Neural crest cell (in vitro differentiated cells): ENCODE data around the gene C6orf118. TPM values are rescaled to one million over a fixed set of nuclear protein-coding genes. Genes with fewer than 3 reads are reported as not detected.

Experiments used
- DNase-seq: peaks from one replicate; pipeline ENCODE4 v3.0.0; 2021; ENCODE audit warnings: low read depth, mixed read lengths, low spot score
- H3K27ac Mint-ChIP-seq: one replicate; pipeline ENCODE4 v1.8.0; 2021; ENCODE audit warnings: mild to moderate bottlenecking, mixed read lengths; ENCODE audit not compliant: unreplicated experiment
- H3K27me3 Mint-ChIP-seq: 2 replicates; pipeline ENCODE4 v1.8.0; 2021; ENCODE audit warnings: low read depth, mild to moderate bottlenecking, mixed read lengths
- H3K36me3 Mint-ChIP-seq: 2 replicates; pipeline ENCODE4 v1.8.0; 2021; ENCODE audit warnings: low read depth, mild to moderate bottlenecking, mixed read lengths
- H3K4me1 Mint-ChIP-seq: 2 replicates; pipeline ENCODE4 v1.8.0; 2021; ENCODE audit warnings: mixed read lengths
- H3K4me3 Mint-ChIP-seq: one replicate; pipeline ENCODE4 v1.8.0; 2021; ENCODE audit warnings: mild to moderate bottlenecking, mixed read lengths
- H3K9me3 Mint-ChIP-seq: 2 replicates; pipeline ENCODE4 v1.8.0; 2021; ENCODE audit warnings: mixed read lengths
- CTCF ChIP-seq: fragments of 200-600 bp; sonication (generic); conservative IDR thresholded peaks from 2 replicates; pipeline ENCODE4 v1.5.0; 2021; ENCODE audit warnings: antibody characterized with exemption, mild to moderate bottlenecking
- long read RNA-seq: library from polyadenylated mRNA; unstranded; transcript quantifications from one replicate; pipeline ENCODE4 v2.0.0, GENCODE V29; 2020
- total RNA-seq: library from RNA; stranded (reverse); gene quantifications from 2 replicates; pipeline ENCODE4 v1.2.1, GENCODE V29; 2021

C6orf118 gene
- total RNA-seq = 7.4 and 8.2 TPM in 2 replicates
- long read RNA-seq, partial matches to known transcripts = 9 of 19 reads
- long read RNA-seq, other reads (novel, unspliced or antisense) = 10 of 19 reads

GRCh38 chr6:165308926-165309731 is at the start of gene C6orf118:
TSS of gene C6orf118 (minus strand) at chr6:165309605. CDS start at chr6:165309586, 19 bp downstream.
- peak; percentile 72 for DNase-seq
- peak within 1 kb of the TSS; percentile 94 for H3K4me3 Mint-ChIP-seq
- H3K27ac Mint-ChIP-seq = peak within 1 kb of the TSS; percentile 94
- peaks cover 2% of the 10 kb centered on the region for H3K36me3 Mint-ChIP-seq
- H3K27me3 Mint-ChIP-seq = no peaks in the 10 kb centered on the region
- TF ChIP-seq CTCF = no peak
- peaks cover 31% of the 10 kb centered on the region for H3K4me1 Mint-ChIP-seq
- H3K9me3 Mint-ChIP-seq = no peaks in the 10 kb centered on the region

GRCh38 chr6:165345700-165346099 is 36.3 kb upstream of the C6orf118 start:
- no peak for DNase-seq
- Mint-ChIP-seq H3K4me3 (no peak overlapping the region), H3K36me3 (peaks cover 41% of the 10 kb centered on the region), H3K27ac (no peak overlapping the region), H3K4me1 (peaks cover 3% of the 10 kb centered on the region), H3K27me3 (no peaks in the 10 kb centered on the region), H3K9me3 (peaks cover 5% of the 10 kb centered on the region)
- no peak for TF ChIP-seq CTCF

- no peaks in the 10 kb centered on the region for H3K9me3 Mint-ChIP-seq
- no peak for TF ChIP-seq CTCF
- no peak overlapping the region for H3K4me3 Mint-ChIP-seq
- DNase-seq = no peak
- no peaks in the 10 kb centered on the region for H3K27me3 Mint-ChIP-seq
- peaks cover 10% of the 10 kb centered on the region for H3K4me1 Mint-ChIP-seq
- peak overlapping the region; percentile 24 for H3K27ac Mint-ChIP-seq
- peaks cover 14% of the 10 kb centered on the region for H3K36me3 Mint-ChIP-seq
Observed at GRCh38 chr6:165340532-165340931, 31.1 kb upstream of the C6orf118 start.

- no peak for DNase-seq
- peaks cover 15% of the 10 kb centered on the region for H3K9me3 Mint-ChIP-seq
- no peak for TF ChIP-seq CTCF
- H3K36me3 Mint-ChIP-seq = peaks cover 14% of the 10 kb centered on the region
- H3K27me3 Mint-ChIP-seq = no peaks in the 10 kb centered on the region
- H3K27ac Mint-ChIP-seq = no peak overlapping the region
- no peak overlapping the region for H3K4me3 Mint-ChIP-seq
- no peaks in the 10 kb centered on the region for H3K4me1 Mint-ChIP-seq
Observed at GRCh38 chr6:165325609-165326008, 16.2 kb upstream of the C6orf118 start.

- no peak for TF ChIP-seq CTCF
- peaks cover 17% of the 10 kb centered on the region for H3K36me3 Mint-ChIP-seq
- DNase-seq = no peak
- no peak overlapping the region for H3K4me3 Mint-ChIP-seq
- no peaks in the 10 kb centered on the region for H3K4me1 Mint-ChIP-seq
- H3K9me3 Mint-ChIP-seq = peaks cover 28% of the 10 kb centered on the region
- H3K27ac Mint-ChIP-seq = no peak overlapping the region
- H3K27me3 Mint-ChIP-seq = no peaks in the 10 kb centered on the region
Observed at GRCh38 chr6:165321555-165322145, 12.2 kb upstream of the C6orf118 start.
